ENCODE results near the gene HAUS2.

HAUS2 gene

DNA sequence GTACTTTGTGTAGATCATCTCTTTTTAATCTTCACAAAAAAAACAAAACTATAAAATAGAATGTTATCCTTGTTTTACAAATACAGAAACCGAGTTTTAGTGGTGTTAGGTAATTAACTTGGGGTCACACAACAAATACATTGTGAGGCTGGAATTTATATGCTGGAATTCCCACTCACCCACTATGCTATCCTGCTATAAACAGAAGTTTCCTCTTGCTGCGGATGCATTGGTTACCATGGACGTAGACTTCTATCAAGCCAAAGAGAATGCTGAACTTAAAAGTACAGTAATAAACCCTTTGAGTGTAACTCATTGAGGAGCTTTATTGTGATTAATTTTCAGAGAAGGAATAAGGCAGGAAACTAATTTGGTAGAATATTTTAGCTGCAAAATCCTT lies 44.0 kb upstream of the HAUS2 start:
- peaks cover 24% of the 10 kb centered on the region for H3K36me3 ChIP-seq (ENCODE audit: low read depth)
- H3K27me3 ChIP-seq (ENCODE audit: insufficient read depth, poor library complexity, severe bottlenecking) = no peaks in the 10 kb centered on the region
- TF ChIP-seq, protein P1, sequence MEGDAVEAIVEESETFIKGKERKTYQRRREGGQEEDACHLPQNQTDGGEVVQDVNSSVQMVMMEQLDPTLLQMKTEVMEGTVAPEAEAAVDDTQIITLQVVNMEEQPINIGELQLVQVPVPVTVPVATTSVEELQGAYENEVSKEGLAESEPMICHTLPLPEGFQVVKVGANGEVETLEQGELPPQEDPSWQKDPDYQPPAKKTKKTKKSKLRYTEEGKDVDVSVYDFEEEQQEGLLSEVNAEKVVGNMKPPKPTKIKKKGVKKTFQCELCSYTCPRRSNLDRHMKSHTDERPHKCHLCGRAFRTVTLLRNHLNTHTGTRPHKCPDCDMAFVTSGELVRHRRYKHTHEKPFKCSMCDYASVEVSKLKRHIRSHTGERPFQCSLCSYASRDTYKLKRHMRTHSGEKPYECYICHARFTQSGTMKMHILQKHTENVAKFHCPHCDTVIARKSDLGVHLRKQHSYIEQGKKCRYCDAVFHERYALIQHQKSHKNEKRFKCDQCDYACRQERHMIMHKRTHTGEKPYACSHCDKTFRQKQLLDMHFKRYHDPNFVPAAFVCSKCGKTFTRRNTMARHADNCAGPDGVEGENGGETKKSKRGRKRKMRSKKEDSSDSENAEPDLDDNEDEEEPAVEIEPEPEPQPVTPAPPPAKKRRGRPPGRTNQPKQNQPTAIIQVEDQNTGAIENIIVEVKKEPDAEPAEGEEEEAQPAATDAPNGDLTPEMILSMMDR (IDR thresholded peaks at IDR 0.05; ENCODE audit: poor library complexity, severe bottlenecking) = no peak
- H3K4me1 ChIP-seq (ENCODE audit: insufficient read depth, poor library complexity, severe bottlenecking) = peaks cover 3% of the 10 kb centered on the region
- H3K27ac ChIP-seq (ENCODE audit: poor library complexity, severe bottlenecking) = no peak overlapping the region
- ATAC-seq (ENCODE audit: low read depth) (no peak), DNase-seq (ENCODE audit: low spot score) (no peak)
- H3K4me3 ChIP-seq (ENCODE audit: severe bottlenecking) = no peak overlapping the region
- no peaks in the 10 kb centered on the region for H3K9me3 ChIP-seq (ENCODE audit: severe bottlenecking)

DNA sequence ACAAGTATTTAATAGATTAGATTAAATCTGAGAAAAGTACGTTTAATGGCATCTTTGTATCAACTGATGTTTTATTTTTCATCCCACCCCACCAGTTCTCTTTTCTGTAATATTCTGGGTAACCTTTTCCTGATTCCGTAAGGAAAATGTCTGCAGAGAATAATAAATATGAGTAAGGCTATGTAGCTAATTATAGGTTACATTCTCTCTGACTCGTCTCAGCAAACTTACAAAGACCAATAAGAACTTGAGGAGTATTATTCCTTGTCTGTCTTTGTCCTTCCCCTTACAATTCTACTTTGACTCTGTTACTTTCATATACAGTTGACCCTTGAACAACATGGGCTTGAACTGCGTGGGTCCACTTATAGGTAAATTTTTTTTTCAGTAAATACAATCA lies 41.1 kb upstream of the HAUS2 start:
- ATAC-seq (ENCODE audit: low read depth) = no peak
- TF ChIP-seq, protein P1 (IDR thresholded peaks at IDR 0.05; ENCODE audit: poor library complexity, severe bottlenecking) = no peak

GRCh38 chr15:42508263-42508690 lies 40.4 kb upstream of the HAUS2 start:
- ATAC-seq (ENCODE audit: low read depth) = no peak
- Histone ChIP-seq H3K36me3 (ENCODE audit: low read depth) (peaks cover 27% of the 10 kb centered on the region), H3K27me3 (ENCODE audit: insufficient read depth, poor library complexity, severe bottlenecking) (no peaks in the 10 kb centered on the region), H3K4me1 (ENCODE audit: insufficient read depth, poor library complexity, severe bottlenecking) (peaks cover 10% of the 10 kb centered on the region), H3K27ac (ENCODE audit: poor library complexity, severe bottlenecking) (no peak overlapping the region), H3K9me3 (ENCODE audit: severe bottlenecking) (no peaks in the 10 kb centered on the region), H3K4me3 (ENCODE audit: severe bottlenecking) (no peak overlapping the region)
- TF ChIP-seq, protein P1 (IDR thresholded peaks at IDR 0.05; ENCODE audit: poor library complexity, severe bottlenecking) = no peak
- no peak for DNase-seq (ENCODE audit: low spot score)

More for the DNA sequence above, 41.1 kb upstream of the HAUS2 start:
- H3K27me3 ChIP-seq (ENCODE audit: insufficient read depth, poor library complexity, severe bottlenecking) = no peaks in the 10 kb centered on the region
- peaks cover 21% of the 10 kb centered on the region for H3K36me3 ChIP-seq (ENCODE audit: low read depth)
- no peak overlapping the region for H3K4me3 ChIP-seq (ENCODE audit: severe bottlenecking)
- no peak for DNase-seq (ENCODE audit: low spot score)
- H3K4me1 ChIP-seq (ENCODE audit: insufficient read depth, poor library complexity, severe bottlenecking) = peaks cover 10% of the 10 kb centered on the region
- H3K27ac ChIP-seq (ENCODE audit: poor library complexity, severe bottlenecking) = no peak overlapping the region
- H3K9me3 ChIP-seq (ENCODE audit: severe bottlenecking) = no peaks in the 10 kb centered on the region

- no peaks in the 10 kb centered on the region for H3K9me3 ChIP-seq (ENCODE audit: severe bottlenecking)
- TF ChIP-seq, protein P1 (IDR thresholded peaks at IDR 0.05; ENCODE audit: poor library complexity, severe bottlenecking) = no peak
- DNase-seq (ENCODE audit: low spot score) (no peak), ATAC-seq (ENCODE audit: low read depth) (peak; percentile 32; the same call in 2 of the 3 replicates)
- no peaks in the 10 kb centered on the region for H3K27me3 ChIP-seq (ENCODE audit: insufficient read depth, poor library complexity, severe bottlenecking)
- no peak overlapping the region for H3K4me3 ChIP-seq (ENCODE audit: severe bottlenecking)
- peak overlapping the region; percentile 13 for H3K27ac ChIP-seq (ENCODE audit: poor library complexity, severe bottlenecking)
- peaks cover 25% of the 10 kb centered on the region for H3K36me3 ChIP-seq (ENCODE audit: low read depth)
- H3K4me1 ChIP-seq (ENCODE audit: insufficient read depth, poor library complexity, severe bottlenecking) = peaks cover 10% of the 10 kb centered on the region
Measured at GRCh38 chr15:42510258-42511006, 38.2 kb upstream of the HAUS2 start.

GRCh38 chr15:42511007-42511391 lies 37.6 kb upstream of the HAUS2 start:
- Histone ChIP-seq H3K36me3 (ENCODE audit: low read depth) (peaks cover 31% of the 10 kb centered on the region), H3K4me1 (ENCODE audit: insufficient read depth, poor library complexity, severe bottlenecking) (peaks cover 10% of the 10 kb centered on the region), H3K4me3 (ENCODE audit: severe bottlenecking) (no peak overlapping the region), H3K27ac (ENCODE audit: poor library complexity, severe bottlenecking) (peak overlapping the region; percentile 13), H3K9me3 (ENCODE audit: severe bottlenecking) (no peaks in the 10 kb centered on the region), H3K27me3 (ENCODE audit: insufficient read depth, poor library complexity, severe bottlenecking) (no peaks in the 10 kb centered on the region)
- DNase-seq (ENCODE audit: low spot score) (no peak), ATAC-seq (ENCODE audit: low read depth) (peak; percentile 87)
- TF ChIP-seq, protein P1 (IDR thresholded peaks at IDR 0.05; ENCODE audit: poor library complexity, severe bottlenecking) = no peak

Measured in RWPE2 (cell line).